Measurements from ENCODE around the gene DKC1.

The DKC1 gene

GRCh38 chrX:154762537-154763296, at the start of gene DKC1:
Gene DKC1 (plus strand): TSS chrX:154762864. CDS start chrX:154762966, 102 bp downstream.
- peak; percentile 87 for DNase-seq

DNA sequence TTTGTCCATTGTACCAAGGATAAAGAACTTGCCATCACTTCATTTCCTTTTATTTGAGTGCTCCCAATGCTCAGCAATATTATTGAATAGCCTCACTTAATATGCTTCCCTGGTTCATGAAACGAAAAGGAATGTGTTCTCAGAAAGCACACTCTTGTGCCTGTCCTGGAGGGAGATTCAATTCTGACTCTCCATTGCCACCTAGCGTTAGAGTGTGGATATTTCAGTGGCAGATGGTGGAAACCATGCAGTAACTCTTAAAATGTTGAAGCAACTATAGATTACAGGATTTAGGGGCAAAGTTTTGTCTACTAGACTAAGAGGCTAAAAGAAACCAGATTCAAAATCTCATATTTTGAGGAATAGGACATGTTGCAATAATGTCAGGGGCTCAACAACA, 47.7 kb upstream of the DKC1 start:
- no peak for DNase-seq

DNA sequence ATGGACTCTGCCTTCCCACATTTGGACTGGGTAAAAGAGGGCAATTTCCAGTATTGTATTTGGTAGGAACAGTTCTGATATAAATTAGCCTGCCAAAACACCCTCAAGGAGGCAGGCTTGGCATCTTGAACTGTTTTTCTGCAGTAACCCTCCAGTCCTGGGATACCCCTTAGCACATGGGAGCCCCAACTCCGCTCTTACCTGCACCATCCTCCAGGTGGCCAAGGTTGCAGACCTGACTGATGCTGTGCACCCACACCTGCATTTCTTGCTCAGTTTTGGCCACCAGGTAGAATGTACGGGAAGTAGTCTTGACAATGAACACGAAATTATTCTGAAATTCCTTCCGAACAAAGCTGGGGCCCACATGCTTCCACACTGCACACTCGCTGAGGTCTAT, 46.8 kb upstream of the DKC1 start:
- DNase-seq: no peak

DNA sequence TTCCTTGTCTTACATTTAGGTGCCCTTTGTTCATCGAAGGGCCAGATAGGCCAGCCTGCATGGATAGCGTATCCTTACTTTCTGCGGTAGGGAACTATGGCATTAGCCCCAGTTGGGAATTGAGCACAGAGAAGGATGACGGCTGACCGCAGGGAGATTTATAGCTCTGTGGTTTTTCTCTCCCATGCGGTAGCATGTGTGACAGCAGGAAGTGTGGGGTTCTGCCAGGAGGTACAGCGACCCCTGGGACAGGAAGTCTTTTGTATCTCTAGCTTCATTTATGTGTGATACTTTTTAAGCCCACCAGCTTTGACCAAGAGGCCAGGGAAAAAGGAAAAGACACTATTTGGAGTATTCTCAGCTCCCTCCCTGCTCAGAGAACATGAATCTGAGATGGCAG, 44.8 kb upstream of the DKC1 start:
- no peak for DNase-seq

- no peak for DNase-seq
Observed at GRCh38 chrX:154718616-154719015, 44.0 kb upstream of the DKC1 start.

DNA sequence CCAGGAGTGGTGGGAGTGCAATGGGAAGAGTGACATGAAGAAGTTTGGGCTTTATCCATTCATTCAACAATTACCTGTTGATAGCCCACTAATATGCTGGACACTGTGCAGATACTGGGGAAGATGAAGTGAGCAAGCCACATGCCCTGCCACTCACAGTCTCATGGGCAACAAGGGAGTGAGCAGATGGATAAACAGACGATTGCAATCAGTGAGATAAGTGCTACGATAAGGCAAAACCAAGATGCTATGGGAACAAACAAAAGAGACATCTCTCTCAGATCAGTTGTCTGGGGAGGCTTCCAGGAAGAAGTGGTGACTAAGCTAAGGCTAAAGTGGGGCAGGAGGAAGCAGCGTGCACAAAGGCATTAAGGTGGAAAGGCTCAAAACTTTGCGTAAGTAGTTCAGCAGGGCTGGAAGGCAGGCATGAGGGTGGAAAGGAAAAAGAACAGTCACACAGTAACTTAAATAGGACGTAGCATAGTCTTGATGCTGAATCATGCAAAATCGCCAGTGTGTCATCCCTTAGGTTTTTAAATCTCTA, 43.5 kb upstream of the DKC1 start:
- no peak for DNase-seq

- no peak for DNase-seq
Observed at GRCh38 chrX:154720067-154720466, 42.6 kb upstream of the DKC1 start.

- no peak for DNase-seq
Observed at GRCh38 chrX:154721155-154721554, 41.5 kb upstream of the DKC1 start.

GRCh38 chrX:154724993-154725756, 37.5 kb upstream of the DKC1 start:
- DNase-seq: no peak

DNA sequence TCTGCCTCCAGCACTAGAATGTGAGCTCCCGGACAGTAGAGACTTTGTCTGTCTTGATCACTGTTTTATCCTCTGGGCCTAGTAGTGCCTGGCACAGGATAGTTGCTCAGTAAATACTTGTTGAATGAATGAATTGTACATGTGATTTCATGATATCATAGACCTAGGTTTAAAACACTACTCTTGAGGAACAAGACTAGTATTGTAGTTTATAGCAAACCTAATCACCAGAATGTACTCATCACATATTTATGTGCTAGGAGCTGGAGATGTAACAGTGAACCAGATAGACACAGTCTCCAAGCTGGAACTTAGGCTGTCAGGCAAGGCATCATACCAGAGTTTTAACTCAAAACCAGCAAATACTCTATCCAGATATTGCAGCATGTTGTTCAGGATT, 35.2 kb upstream of the DKC1 start:
- no peak for DNase-seq

DNA sequence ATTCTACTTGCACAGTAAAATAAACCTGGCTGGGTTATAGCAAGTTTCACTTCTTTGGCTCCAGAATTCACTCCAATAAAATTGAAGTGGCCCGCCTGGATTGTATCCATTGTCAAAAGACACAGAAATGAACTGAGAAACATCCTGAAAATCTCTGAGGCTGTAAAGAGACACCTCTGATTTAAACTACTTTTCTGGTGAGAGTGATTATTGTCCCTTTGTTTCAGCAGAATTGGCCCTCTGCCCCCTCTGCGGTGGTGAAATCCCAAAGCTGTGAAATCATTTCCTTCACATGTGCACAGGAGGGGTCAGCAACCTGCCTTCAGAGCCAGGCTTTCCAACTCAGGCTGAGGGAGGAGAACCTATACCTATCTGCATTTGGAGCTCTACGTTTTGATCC, 34.8 kb upstream of the DKC1 start:
- no peak for DNase-seq

DNA sequence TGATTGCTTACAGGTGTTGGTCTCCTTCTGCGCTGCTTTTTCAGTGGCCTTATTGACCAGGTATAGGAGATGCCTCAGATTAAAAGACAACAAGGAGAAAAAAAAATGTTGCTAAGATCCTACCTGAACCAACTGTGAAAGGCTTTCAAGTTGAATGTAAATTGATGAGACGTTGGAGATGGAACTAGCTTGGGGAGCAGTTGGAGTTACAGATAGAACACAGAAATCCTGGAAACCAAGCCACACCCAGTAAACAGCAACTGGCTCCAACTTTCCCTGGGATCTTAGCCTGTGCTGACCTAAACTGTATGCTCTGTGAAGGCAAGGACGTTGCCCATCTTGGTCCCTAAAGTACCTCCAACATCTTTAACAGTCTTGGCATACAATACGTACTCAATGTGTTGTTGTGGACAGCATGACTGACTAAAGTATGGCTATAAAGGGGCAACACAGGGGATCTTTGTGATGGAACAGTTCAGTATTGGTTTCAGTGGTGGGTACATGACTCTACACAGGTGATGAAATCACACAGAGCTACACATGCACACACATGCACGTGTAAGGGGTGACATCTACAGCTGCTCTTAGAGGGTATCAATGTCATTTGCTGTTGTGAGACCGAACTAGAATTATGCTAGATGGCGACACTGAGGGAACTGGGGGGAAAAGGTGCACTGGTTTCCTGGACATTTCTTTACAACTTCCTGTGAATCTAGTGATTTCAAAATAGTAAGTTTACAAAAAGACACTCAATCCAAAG, 34.1 kb upstream of the DKC1 start:
- no peak for DNase-seq

DNA sequence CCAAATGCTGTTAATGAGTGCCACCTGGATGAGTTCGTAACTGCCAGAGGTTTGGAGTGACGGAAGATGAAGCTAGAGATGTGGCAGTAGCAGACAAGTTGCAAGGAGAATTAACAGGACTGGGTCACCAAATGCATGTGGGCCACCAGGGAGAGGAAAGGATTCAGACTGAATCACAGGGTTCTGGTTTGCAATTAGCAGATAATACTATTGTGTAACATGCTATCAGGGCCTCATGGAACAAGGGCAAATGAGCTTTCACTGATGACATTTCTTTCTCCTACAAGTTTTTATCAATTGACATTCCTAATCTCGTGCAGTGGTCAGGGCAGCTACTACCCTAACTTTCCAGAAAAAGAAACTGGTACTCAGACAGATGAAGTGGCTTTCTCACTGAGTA, 33.2 kb upstream of the DKC1 start:
- no peak for DNase-seq

- no peak for DNase-seq
Observed at GRCh38 chrX:154730253-154730891, 32.3 kb upstream of the DKC1 start.

- DNase-seq: no peak
Observed at GRCh38 chrX:154731184-154731583, 31.5 kb upstream of the DKC1 start.

GRCh38 chrX:154731881-154732280, 30.8 kb upstream of the DKC1 start:
- DNase-seq: no peak

GRCh38 chrX:154732421-154733065, 30.1 kb upstream of the DKC1 start:
- DNase-seq: no peak

DNA sequence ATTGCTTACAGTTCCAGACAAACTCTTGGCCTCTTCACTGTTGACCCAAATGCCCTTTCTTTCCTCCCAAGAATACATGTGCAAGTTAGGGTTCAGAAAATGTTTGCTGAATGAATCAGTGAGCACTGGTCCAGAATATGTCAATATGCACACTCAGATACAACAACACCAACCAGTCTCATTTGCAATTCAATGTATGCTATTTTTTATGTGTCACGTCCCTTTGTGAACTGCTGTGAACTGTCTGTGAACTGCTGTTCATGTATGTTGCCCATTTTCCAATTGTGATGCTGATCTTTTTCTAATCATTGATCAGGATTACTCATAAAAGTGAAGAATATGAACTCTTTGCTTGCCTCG, 29.6 kb upstream of the DKC1 start:
- no peak for DNase-seq

- DNase-seq: no peak
Observed at GRCh38 chrX:154734061-154734781, 28.4 kb upstream of the DKC1 start.

DNA sequence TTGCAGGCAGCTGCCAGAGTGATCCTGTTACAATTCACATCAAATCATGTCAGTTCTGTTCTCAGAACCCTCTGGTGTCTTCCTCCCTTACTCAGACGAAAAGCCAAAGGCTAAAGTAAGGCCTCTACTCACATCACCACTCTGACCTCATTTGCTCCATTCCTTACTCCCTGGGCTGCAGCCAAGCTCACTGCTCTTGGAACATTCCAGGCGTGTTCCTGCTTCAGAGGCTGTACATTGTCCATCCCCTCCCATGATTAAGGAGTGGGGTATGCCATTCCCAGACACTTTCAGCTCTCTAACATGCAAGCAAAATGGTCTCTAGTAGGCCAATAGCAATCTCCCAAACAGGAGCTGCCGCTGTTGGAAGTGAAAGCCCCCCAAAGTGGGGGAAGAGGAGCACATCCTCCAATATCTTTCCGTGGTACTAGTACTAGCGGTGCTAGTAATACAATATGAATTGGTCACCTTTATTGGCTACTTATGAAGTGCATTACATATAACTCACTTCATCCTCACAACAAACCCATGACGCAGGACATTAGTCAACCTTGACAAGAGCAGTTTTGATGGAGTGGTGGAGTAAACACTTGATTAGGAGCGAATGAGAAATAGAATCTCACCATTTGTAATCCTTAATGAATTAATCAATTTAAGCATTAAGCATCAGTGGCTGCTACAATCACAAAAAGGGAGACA, 26.8 kb upstream of the DKC1 start:
- no peak for DNase-seq

GRCh38 chrX:154737136-154737535, 25.5 kb upstream of the DKC1 start:
- no peak for DNase-seq
